Effector CD4-positive, alpha-beta T cell (primary cell): Measurements from ENCODE around the gene GLTP.
"Not testable (repeated sequence)": the region's sequence is repeated elsewhere in the genome, so short reads cannot be mapped to it uniquely, and the experiment has no call there.

Experiments used
- DNase-seq: peaks from one replicate; pipeline ENCODE4 v3.0.0-alpha.2; 2020
- total RNA-seq: gene quantifications from one replicate; lab custom pipeline; 2026; lab: John Stamatoyannopoulos, UW

GLTP gene, protein sequence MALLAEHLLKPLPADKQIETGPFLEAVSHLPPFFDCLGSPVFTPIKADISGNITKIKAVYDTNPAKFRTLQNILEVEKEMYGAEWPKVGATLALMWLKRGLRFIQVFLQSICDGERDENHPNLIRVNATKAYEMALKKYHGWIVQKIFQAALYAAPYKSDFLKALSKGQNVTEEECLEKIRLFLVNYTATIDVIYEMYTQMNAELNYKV
- total RNA-seq, result 33.4 reads per million, percentile 59 among the genes with 10 or more reads in this experiment

DNA sequence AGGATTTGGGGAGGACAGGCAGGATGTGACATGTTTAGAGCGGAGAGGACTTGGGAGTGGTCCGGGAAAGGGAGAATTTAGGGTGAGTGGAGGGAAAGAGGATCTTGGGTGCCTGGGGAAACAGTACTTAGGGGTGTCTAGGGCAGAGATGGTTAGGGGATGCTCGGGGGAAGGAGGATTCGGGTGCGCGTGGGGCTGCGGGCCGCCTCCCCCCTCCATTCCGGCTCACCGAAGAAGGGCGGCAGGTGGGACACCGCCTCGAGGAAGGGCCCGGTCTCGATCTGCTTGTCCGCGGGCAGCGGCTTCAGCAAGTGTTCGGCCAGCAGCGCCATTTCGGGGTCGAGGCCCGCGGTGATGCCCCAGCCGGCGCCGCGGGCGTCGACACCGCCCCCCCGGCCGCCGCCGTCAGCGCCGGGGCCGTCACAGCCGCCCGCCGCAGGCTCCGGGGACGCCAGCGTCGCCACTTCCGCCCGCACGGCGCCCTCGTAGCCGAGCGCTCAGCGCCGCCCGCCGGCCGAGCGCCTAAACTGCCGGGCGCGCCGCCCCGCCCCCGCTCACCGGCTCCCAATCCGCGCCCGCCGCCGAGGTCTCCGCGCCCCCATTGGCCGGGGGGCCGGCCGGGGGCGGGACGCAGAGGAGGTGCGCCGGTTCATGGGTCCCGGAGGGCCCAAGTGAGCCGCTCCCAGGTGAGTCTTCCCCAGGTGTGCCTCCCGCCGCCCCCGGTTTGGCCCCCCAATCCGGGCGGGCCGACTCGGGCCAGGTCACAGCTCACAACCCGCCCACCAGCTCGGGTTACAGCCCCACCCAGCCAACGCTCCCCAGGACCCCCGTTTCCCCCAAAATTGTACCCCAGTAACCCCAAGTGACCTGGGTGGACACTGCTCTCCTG lies at the start of gene GLTP:
Gene GLTP, minus strand, starts transcription at position 499 of the 889 bp plus-strand sequence. Its CDS starts 167 bp downstream, at position 332.
- DNase-seq, result peak; percentile 84

DNA sequence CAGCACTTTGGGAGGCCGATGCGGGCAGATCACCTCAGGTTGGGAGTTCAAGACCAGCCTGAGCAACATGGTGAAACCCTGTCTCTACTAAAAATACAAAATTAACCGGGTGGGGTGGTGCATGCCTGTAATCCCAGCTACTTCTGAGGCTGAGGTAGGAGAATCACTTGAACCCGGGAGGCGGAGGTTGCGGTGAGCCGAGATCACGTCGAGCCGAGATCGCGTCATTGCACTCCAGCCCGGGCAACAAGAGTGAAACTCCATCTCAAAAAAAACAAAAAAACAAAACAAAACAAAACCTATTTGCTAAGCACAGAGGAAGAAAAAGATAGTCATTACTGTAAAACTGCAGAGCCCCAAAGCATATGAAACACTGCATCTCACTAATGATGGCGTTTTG lies 49.0 kb upstream of the GLTP start:
- not testable (repeated sequence) for DNase-seq

DNA sequence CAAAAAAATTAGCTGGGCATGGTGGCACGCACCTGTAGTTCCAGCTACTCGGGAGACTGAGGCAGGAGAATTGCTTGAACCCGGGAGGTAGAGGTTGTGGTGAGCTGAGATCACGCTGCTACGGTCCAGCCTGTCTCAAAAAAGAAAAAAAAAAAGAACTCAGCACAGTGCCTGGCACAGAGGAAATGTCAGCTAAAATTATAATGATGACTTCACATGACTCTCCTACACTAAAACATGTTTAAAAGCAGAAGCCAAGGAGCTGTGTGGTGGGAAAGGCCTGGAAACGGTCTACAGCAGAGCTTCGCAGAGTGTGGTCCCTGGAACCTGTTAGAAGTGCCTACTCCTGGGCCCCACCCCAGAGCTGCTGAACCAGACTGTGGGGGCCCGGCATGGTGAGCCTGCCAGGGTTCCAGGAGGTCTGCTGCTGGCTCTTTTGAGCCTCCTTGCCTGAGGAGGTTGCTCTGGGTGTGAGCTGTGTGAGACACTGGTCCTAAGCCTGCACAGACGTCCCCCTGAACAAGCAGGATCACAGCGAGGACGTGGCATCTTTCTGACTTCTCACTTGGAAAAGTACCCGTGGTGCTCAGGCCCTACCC lies 47.8 kb upstream of the GLTP start:
- no peak for DNase-seq

DNA sequence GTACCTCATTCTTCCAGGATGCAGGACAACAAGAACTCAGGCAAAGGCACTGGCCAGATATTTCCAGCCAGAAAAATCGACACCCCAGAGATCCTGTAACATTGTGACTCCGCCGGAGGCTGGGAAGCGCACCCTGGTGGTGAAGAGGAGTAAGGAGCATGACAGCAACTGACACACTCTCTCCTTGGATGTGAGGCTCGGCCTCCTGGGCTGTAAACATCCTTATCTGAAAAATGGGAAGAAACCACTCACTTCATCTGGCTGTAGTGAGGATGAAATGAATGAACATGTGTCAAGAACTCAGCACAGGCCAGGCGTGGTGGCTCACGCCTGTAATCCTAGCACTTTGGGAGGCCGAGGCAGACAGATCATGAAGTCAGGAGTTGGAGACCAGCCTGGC lies 47.3 kb upstream of the GLTP start:
- peak; percentile 12 for DNase-seq

DNA sequence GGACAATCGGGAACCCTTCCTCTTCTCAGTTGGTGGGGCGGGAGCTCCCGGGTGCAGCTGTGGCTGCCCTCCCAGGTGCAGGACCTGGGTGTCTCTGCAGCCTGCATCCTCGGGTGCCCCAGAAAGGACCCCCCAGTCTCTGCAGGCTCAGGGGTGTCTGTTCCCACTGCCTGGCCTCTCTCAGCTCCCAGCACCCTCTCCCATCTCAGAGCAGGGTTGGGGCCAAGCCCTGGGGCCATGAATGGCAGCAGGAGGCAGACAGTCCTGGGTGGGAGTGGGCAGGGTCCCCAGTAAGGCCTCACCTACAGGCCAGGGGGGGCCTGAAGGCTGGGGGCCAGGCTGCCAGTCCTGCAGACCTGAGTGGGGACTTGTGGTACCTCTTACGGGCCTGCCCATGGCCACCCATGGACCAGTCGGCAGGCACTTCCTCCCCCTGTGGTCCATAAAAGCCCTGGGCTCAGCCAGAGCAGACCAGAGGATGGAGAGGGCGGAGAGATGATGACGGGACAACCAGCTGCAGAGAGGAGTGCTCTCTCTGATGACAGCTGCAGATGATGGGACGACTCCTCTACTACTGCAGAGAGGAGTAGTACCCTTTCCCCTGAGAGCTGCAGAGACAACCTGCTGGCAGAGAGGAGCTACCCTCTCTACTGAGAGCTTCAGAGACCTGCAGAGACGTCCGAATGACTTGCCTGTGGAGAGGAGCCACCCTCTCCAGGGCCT lies 46.3 kb upstream of the GLTP start:
- no peak for DNase-seq

DNA sequence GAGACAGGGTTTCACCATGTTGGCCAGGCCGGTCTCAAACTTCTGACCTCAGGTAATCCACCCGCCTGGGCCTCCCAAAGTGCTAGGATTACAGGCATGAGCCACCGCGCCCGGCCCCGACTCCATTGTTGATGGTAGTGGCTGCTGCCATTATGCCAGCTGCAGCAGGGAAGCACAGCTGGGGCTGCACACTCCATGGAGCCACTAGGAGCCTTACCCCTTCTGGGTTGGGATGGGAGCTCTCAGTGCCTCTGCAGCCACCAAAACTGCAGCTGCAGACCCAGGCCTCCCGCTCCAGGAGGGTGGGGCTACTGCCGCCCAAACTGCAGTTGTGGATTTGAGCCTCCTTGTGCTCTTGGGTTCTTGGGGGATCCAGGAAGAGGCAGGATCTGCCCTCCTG lies 45.7 kb upstream of the GLTP start:
- DNase-seq, result no peak

DNA sequence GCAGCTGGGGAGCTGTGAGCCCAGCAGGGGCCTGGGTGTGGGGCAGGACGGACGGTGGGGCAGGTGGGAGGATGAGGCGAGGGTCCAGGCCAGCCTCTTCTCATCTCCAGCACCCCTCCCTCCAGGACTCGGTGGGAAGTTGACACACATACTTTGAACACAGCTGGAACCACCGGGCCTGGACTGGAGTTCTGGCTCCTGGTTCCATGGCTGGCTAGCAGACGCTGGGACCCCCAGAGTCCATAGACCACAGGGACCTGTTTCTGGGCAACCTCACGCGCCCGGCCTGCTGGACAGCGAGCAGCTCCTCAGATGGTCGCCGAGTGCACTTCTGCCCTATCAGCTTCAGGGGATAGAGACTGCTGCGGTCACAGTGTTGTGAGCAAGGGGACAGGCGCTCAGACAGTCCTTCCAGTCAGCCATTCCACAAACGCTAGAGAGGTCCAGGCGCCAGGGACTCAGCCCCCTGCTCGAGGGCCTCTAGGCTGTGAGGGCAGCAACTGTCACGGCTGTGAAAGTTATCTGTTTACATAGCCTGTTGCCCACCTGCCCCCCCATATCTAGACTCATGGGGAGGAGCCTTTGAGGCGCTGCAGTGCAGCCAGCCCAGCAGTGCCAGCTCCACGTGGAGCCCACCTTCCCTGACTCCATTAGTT lies 45.0 kb upstream of the GLTP start:
- no peak for DNase-seq

DNA sequence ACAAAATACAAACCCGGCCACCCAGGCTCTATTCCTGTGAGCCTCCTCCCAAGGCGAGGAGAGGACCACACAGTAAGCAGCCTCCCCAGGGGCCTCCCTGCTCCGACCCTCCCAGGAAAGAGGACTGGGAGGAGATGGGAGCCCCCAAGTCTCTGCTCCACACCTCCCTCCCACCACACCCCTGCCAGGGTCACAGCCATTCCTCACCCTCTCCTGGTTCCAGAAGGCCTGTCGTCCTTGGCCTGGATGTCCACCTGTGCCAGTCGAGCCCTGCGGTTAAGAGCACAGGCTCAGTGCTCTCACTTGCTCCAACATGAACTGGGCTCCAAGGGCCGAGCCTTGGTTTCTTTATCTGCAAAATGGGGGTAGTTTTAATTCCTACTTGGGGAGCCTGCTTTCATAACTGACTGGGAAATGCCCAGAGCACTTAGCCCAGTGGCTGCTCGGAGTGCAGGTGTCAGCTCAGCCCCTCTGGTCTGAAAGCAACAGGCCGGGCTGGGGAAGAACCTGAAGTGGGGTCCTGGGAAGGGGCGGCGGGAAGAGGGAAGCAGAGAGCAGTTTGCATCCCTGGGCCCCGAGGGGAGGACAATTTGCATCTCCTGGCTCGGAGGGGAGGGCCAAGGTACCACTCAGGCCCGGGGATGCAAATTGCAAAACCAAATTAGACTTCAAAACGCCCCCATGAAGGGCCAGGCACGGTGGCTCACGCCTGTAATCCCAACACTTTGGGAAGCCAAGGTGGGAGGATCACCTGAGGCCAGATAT lies 43.3 kb upstream of the GLTP start:
- no peak for DNase-seq

DNA sequence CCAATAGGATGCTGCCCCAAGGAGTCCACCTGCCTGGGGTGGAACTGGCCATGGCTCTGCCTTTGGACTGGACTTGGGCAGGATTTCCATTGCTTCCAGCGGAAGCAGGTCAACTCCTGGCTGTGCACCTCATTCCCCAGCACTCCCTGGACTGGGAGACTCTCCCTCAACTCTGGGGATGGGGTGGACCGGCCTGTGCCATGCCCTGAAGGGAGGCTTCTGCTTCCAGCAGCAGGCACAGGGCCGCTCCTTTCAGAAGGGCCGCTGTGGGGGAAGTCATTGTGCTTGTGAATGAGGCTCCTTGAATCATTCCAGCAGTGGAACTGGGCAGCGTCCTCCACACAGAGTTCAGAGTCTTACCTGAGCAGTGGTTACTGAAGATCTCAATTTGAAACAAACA lies 42.7 kb upstream of the GLTP start:
- no peak for DNase-seq

DNA sequence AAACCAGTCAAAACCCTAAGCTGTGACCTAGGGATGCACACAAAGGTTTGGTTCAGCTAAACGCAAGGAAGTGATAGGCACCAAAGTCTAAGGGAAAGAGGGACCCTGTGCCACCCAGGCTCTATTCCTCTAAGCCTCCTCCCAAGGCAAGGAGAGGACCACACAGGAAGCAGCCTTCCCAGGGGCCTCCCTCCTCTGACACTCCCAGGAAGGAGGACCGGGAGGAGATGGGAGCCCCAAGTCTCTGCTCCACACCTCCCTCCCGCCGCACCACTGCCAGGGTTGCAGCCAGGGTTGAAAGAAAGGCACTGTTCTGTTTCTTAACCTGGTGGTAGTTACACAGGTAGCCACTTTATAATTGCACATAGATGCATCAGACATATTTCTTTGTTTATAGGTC lies 41.6 kb upstream of the GLTP start:
- DNase-seq, result no peak

DNA sequence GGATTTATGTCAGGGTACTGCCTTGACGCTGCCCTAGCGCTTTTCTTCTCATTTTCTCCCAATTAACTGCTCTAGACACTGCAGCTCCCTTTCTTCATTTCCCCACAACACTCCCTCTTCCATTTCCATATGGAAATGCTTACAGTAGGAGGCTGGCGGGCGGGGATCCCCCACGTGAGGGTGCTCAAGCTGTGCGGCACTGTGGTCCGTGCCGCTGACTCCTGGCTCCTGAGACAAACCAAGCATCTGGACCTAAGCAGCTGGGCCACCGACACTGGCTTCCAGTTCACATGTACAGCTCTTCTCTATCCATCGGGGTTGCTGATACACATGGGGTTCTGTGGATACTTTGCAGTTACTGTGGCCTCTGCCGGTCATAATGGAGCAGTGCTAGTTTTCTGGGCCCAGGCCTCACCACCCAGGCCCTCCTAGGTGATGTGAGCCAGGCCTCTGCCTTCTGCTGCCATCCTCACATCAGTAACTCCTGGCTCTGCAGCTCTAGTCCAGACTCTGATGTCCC lies 40.0 kb upstream of the GLTP start:
- DNase-seq, result no peak

DNA sequence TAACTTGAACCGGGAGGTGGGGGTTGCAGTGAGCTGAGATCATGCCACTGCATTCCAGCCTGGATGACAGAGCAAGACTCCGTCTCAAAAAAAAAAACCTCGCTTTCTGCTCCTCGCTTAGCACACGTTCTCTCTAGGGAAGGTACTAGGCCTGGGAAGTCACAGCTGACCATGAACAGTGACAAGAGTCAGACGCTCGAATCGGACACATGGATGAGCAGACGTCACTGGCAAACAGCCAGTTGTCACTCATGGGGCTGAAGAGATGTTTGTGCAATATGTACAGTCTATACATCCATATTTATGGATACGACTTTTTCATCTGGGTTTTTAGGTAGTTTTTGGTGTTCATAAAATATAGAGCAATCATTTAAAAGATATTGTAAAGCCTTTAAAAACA lies 39.1 kb upstream of the GLTP start:
- DNase-seq, result no peak

DNA sequence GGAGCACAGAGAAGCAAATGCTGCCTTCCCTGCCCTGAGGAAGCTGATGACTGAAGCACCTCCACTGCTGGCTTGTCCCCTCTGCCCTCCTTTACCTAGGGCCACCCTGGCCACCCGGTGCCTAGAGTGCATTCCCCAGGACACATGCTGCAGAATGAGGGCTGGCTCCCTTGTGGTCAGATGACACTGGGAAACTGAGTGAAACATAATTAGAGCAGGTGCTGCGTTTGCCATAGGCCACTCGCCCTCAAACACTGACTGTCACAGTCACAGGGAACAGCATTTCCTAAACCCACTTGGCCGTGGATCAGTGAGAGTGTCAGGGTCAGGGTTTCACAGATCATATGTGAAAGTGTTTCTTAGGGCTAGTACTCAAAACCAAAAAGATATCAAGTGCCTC lies 35.7 kb upstream of the GLTP start:
- no peak for DNase-seq

DNA sequence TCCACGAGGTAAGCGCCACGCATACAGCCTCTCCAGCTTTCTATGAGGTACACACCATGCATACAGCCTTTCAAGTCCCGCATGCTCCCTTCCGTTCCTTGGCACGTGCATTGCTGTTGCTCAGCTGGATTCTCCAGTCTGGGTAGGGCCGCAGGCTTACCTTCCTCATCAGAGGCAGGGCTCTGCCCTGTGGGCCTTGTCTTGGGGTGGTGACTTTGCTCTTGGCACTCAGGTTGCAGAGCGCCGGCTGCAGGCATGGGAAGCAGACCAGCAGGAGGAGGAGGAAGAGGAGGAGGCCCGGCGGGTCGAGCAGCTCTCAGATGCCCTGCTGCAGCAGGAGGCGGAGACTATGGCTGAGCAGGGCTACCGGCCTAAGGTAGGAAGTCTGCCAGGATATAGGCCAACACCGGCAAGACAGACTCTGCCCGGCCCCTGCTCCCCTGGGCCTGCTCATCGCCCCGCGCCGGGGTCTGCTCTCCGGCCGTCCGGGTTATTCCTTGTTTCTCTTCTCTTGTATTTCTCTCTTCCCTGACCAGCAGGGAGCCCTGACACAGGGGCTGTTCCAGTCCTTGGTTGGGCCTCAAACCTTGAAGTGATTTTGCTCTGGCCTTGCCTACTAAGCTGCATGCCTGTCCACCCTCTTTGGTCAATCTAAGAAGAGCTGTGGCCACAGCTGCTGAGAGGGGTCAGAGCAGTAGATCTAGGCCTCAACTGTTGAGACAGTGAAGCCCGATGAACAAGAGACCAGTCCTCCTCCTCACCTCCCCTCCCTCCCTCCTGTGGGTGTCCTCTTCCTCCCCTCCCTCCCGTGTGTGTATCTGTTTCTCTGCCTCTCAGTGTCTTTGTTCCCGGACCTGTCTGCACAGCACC lies 35.1 kb upstream of the GLTP start:
- no peak for DNase-seq

DNA sequence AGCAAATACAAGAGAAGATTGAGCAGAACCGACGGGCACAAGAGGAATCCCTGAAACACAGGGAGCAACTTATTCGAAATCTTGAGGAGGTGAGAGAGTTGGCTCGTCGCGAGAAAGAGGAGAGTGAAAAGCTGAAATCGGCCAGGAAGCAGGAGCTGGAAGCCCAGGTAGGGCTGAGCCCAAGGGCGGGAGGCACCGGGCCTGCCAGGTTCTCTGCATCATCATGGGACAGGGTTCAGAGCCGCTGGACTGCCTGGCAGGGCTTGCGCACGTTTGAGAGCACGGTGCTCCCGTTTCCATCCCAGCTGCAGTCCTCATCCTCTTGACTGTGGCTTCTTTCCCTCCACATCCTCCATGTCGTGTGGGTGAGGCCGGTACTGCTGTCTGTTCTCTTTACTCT lies 34.1 kb upstream of the GLTP start:
- DNase-seq, result no peak

DNA sequence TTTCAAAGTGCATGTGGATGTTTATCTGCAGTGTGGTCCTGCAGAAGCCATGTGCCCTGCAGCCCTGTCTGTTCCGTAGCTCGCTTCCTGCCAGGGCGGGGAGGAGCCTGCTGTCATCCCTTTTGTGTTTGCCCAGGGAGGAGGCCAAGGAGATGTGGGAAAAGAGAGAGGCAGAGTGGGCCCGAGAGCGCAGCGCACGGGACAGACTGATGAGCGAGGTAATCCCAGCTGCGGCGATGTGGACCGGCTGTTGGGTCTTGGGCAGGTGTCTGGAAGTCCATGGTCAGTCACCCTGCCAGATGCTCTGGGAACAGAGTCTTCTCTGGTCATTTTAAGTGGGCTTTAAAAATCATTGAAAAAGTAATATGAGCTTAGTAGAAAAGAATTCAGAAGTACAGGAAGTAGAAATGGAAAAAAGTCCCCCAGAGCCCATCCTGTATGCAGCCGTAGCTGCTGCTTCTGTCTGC lies 32.5 kb upstream of the GLTP start:
- DNase-seq, result no peak

DNA sequence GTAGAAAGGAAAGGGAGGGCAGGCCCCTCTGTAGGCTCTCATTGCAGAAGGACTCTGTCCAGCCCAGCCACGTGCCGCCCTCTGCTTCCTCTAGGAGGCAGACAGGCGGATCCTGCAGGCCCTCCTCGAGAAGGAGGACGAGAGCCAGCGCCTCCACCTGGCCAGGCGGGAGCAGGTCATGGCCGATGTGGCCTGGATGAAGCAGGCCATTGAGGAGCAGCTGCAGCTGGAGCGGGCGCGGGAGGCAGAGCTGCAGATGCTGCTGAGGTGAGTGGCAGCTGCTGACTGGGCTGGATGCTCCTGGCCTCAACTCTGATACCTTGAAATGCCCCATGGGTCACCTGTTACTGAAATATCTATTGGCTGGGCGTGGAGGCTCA lies 30.6 kb upstream of the GLTP start:
- no peak for DNase-seq

DNA sequence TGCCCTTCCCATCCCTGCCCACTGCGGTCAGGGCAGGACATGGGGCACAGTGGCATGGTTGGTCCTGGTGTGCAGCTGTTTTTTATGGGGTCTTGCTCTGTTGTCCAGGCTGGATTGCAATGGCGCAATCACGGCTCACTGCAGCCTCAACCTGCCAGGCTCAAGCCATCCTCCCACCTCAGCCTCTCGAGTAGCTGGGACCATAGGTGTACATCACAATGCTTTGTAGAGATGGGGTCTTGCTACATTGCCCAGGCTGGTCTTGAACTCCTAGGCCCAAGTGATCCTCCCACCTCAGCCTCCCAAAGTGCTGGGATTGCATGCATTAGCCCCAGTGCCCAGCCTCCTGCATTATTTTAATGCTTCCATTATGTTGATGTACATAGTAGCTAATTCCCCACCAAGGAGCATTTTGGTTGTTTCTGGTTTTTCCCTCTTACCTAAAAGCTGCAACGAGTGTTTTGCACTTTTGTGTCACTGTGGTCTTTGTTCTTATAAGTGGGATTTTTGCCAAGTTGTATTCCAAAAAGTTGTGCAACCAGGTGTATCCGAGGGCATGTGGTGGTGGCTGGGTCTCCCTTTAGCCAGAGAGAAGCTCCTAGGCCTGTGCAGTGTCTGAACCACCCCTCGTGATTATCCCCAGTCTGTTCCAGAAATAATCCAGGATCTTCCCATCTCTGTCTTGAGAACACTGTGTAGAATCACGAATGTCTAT lies 30.1 kb upstream of the GLTP start:
- no peak for DNase-seq

DNA sequence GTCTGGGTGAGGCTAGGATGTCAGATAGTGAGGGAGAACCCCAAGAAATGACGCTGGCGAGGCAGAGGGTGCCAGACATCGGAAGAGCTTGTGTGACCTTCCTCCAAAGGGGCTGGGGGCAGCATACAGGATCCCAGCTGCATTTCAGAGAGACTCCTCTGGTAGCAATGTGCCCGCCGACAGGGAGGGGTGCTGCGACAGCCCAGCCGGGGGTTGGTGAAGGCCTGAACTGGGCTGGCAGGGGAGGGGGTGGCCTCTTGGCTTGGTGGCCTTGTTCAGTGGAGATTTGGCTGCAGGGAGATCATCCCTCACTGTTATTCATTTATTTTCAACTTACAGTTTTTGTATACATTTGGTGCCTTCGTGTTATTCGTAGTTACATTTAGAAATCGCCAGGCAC lies 25.0 kb upstream of the GLTP start:
- DNase-seq, result no peak

DNA sequence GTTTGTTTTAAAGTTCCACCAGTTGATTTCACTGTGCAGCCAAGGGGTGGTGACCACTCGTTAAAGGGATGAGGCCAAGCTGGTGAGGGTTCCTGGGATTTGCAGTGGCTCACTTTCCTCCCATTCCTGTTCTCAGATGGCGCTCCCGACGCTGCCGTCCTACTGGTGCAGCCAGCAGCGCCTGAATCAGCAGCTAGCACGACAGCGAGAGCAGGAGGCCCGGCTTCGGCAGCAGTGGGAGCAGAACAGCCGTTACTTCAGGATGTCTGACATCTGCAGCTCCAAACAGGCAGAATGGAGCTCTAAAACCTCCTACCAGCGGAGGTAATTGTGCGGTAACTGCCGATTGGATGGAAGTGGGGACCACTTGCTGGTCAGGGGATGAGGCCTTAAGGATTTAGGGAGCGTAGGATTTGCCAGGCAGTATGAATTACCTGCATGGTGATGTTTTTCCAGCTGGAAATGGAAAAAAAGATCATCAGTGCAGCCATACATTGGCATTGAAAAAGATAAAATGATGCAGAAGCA lies 22.6 kb upstream of the GLTP start:
- DNase-seq, result no peak
